Tibial nerve (tissue), 4 donors: Measurements from ENCODE around the gene KCNK3. TPM values are rescaled to one million over a fixed set of nuclear protein-coding genes. Genes with fewer than 3 reads are reported as not detected.

ENCODE experiments used
- DNase-seq, 2 donors: peaks; one replicate each; pipeline ENCODE4 v3.0.0-alpha.2; 2019; ENCODE audit warnings: low spot score in 2 of 2
- H3K27ac ChIP-seq, 4 donors: fragments of 200-600 bp; sonication (generic) in 3 of 4; one replicate each; pipeline ENCODE4 v1.5.1; 2017 to 2019; ENCODE audit warnings: mild to moderate bottlenecking in 1 of 4
- H3K27me3 ChIP-seq, 2 donors: fragments of 200-600 bp; sonication (generic) in 1 of 2; one replicate each; pipeline versions ENCODE4 v1.5.1 to v1.6.0; 2017 to 2019
- H3K36me3 ChIP-seq, 3 donors: fragments of 200-600 bp; sonication (generic); one replicate each; pipeline ENCODE4 v1.5.1; 2018 to 2019
- H3K4me1 ChIP-seq, 4 donors: fragments of 200-600 bp; sonication (generic) in 3 of 4; one replicate each; pipeline ENCODE4 v1.5.1; 2017 to 2019
- H3K4me3 ChIP-seq, 4 donors: fragments of 200-600 bp; sonication (generic) in 3 of 4; one replicate each; pipeline ENCODE4 v1.5.1; 2017 to 2019; ENCODE audit warnings: mild to moderate bottlenecking in 1 of 4, moderate library complexity in 1 of 4
- H3K9me3 ChIP-seq, 4 donors: fragments of 200-600 bp; sonication (generic) in 3 of 4; one replicate each; pipeline ENCODE4 v1.5.1; 2017 to 2019
- EP300 ChIP-seq, 2 donors: sonication (generic); formaldehyde crosslinking; IDR thresholded peaks; one replicate each; pipeline ENCODE4 v1.6.1; 2017; ENCODE audit warnings: antibody characterized with exemption in 2 of 2, mild to moderate bottlenecking in 1 of 2
- POLR2A ChIP-seq, 2 donors: fragments of 450-650 bp; IDR thresholded peaks; one replicate each; pipeline ENCODE4 v1.6.1; 2017; ENCODE audit warnings: antibody characterized with exemption in 2 of 2, mild to moderate bottlenecking in 2 of 2, moderate library complexity in 2 of 2
- WGBS, 2 donors: methylation state at CpG; one replicate each; pipeline ENCODE4 v1.1.5; 2018; 5-methylcytosine and 5-hydroxymethylcytosine counted together
- total RNA-seq, 4 donors: library from RNA; depleted of rRNA; stranded (reverse); fragments of >200 nt; gene quantifications; one replicate each; pipeline ENCODE4 v1.1.0, GENCODE V29; 2016
- TF ChIP-seq, protein P1 (sequence below), 5 experiments: fragments of 200-600 bp in 3 of 5; fragments of 450-650 bp in 2 of 5; sonication (generic) in 3 of 5; IDR thresholded peaks; one replicate each; pipeline ENCODE4 v1.5.1; 2016 to 2019; ENCODE audit warnings: antibody characterized with exemption in 5 of 5, mild to moderate bottlenecking in 3 of 5, moderate library complexity in 2 of 5

KCNK3 gene
- total RNA-seq, 4 donors from 2014 or later = 0.84 to 6.9 (median 1.7) TPM

DNA sequence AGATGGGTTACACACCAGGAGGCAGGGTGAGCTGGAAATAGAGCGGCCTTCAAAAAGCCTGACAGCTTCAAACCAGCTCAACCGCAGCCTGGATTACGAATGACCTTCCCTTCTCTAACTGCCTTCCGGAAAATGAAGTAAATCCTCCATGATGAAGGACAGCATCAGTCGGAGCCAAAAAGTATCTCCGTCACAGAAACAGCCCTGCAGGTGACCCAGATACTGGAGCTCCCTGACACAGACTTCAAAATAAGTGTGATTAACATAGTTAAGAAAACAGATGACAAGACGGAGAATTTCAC lies 41.1 kb upstream of the KCNK3 start:
- Histone ChIP-seq H3K9me3 (no peaks in the 10 kb centered on the region), H3K4me3 (no peak overlapping the region), H3K36me3 (no peaks in the 10 kb centered on the region), H3K4me1 (peaks cover 0 to 23% (median 1%) of the 10 kb centered on the region in 4 donors), H3K27ac (peak overlapping the region in 2 of 4 donors; percentile 16 to 34), H3K27me3 (no peaks in the 10 kb centered on the region)
- WGBS, 2 donors = 85 to 87% methylated on average over 7 of the region's 7 CpGs
- no peak for DNase-seq
- TF ChIP-seq, protein P1, sequence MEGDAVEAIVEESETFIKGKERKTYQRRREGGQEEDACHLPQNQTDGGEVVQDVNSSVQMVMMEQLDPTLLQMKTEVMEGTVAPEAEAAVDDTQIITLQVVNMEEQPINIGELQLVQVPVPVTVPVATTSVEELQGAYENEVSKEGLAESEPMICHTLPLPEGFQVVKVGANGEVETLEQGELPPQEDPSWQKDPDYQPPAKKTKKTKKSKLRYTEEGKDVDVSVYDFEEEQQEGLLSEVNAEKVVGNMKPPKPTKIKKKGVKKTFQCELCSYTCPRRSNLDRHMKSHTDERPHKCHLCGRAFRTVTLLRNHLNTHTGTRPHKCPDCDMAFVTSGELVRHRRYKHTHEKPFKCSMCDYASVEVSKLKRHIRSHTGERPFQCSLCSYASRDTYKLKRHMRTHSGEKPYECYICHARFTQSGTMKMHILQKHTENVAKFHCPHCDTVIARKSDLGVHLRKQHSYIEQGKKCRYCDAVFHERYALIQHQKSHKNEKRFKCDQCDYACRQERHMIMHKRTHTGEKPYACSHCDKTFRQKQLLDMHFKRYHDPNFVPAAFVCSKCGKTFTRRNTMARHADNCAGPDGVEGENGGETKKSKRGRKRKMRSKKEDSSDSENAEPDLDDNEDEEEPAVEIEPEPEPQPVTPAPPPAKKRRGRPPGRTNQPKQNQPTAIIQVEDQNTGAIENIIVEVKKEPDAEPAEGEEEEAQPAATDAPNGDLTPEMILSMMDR (IDR thresholded peaks at IDR 0.05) = no peak
- no peak for TF ChIP-seq EP300 (IDR thresholded peaks at IDR 0.05)
- TF ChIP-seq POLR2A (IDR thresholded peaks at IDR 0.05) = no peak

DNA sequence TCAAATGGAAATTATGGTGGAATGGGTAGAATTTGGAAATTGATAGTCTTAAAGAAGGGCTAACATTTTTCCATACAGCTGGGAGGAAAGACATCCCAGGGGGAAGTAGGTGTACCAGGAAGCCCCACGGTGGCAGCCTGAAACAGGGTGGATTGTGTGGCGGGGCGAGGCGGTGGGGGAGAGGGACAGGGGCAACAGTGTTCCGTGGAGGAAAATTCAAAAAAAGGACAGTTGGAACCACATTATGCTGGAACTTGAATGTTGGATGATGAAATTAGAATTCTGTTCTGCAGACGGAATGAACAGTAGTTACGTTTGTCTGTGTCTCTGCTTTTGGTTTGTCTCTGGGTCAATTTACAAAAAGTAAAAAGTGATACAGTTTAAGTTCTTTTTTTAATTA lies 40.7 kb upstream of the KCNK3 start:
- TF ChIP-seq POLR2A (IDR thresholded peaks at IDR 0.05) (no peak), EP300 (IDR thresholded peaks at IDR 0.05) (no peak)
- TF ChIP-seq, protein P1 (IDR thresholded peaks at IDR 0.05) = no peak
- peaks cover 0 to 23% (median 1%) of the 10 kb centered on the region in 4 donors for H3K4me1 ChIP-seq
- no peaks in the 10 kb centered on the region for H3K36me3 ChIP-seq
- peak overlapping the region in 3 of 4 donors; percentile 16 to 64 (median 55) for H3K27ac ChIP-seq
- peak overlapping the region in 1 of 4 donors; percentile 13 for H3K4me3 ChIP-seq
- no peaks in the 10 kb centered on the region for H3K9me3 ChIP-seq
- H3K27me3 ChIP-seq = no peaks in the 10 kb centered on the region
- DNase-seq = no peak
- 66 to 76% methylated on average over 7 of the region's 7 CpGs for WGBS, 2 donors

DNA sequence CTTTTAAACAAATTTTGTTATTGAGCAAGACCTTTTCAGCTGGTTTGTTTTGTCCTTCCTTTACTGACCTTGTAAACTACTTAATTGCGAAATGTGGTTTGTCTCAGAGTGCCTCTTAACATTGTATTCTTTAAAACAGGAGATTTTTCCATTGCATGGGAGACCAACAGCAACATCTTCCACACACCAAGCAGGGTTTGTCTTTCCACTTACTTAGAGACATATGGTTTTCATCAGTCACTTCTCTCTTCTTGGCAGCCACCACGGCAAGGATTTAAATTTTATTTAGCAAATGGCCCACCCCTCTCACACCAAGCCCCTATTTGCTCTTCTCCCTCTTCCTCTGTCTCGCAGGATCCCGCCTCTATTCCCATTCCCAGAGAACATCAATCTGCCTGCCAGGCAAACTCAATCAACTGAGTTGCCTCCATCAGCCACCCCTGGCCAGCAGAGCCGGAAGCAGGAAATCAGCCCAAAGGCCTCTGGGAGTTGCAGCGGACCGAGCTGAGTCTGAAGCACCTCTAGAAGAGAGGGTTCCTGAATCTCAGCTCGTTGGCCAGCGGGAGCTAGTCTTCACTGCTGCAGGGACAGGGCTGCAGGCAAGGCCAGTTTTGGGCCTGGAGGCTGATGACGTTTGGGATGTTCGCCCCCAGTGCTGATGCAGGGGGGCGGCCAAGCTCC lies 40.0 kb upstream of the KCNK3 start:
- TF ChIP-seq POLR2A (IDR thresholded peaks at IDR 0.05) (no peak), EP300 (IDR thresholded peaks at IDR 0.05) (peak; percentile 13 to 41)
- TF ChIP-seq, protein P1 (IDR thresholded peaks at IDR 0.05) = no peak
- Histone ChIP-seq H3K27ac (peak overlapping the region in 2 of 4 donors; percentile 64 to 71), H3K27me3 (no peaks in the 10 kb centered on the region), H3K9me3 (no peaks in the 10 kb centered on the region), H3K4me3 (peak overlapping the region in 1 of 4 donors; percentile 13), H3K4me1 (peaks cover 0 to 23% (median 1%) of the 10 kb centered on the region in 4 donors), H3K36me3 (no peaks in the 10 kb centered on the region)
- WGBS, 2 donors = 50 to 62% methylated on average over 12 of the region's 12 CpGs
- DNase-seq = peak in 1 of 2 donors; percentile 16

DNA sequence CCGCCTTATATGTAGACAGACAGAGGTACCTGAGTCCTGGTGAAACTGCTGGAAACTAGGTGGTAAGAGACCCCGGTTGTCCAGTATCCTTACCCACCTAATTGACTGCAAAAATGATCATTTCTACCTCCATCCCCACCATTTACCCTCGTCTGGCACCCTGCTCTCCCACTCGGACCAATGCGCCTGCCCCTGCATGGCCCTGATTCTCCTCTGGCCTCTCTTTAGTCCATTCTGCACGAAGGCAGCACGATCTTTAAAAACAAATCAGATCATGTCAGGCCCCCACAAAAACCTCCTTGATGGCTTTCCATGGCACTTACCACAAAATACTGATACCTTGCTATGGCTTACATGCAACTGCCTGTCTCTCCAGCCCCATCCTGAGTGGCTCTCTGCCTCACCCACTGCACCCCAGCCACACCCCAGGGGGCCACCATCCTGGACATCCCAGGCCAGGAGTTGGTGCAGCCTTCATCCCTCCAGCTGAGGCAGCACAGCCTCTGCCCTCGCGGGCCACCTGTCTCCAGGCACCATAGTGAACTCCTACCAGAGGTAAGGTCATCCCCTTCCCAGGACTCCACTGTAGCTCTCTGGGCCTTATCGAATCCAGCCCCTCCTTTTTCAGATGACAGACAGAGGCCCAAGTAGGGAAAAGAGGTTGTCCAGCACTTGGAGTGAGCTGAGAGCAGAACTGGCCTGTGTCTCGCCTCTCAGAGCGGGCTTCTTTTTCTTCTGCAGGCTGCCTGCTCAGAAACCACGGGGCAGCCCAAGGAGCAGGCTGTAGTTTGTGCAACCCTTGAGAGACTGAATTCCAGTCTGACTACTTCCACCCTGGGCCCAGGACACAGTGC lies 39.1 kb upstream of the KCNK3 start:
- 83 to 85% methylated on average over 11 to 13 of the region's 13 CpGs for WGBS, 2 donors

More for the DNA sequence above, 39.1 kb upstream of the KCNK3 start:
- H3K27ac ChIP-seq = peak overlapping the region in 2 of 4 donors; percentile 40 to 71
- H3K4me1 ChIP-seq = peaks cover 0 to 23% (median 1%) of the 10 kb centered on the region in 4 donors
- no peak for DNase-seq
- TF ChIP-seq EP300 (IDR thresholded peaks at IDR 0.05) (no peak), POLR2A (IDR thresholded peaks at IDR 0.05) (no peak)
- TF ChIP-seq, protein P1 (IDR thresholded peaks at IDR 0.05) = no peak
- H3K9me3 ChIP-seq = peaks cover 0 to 4% (median 0%) of the 10 kb centered on the region in 4 donors
- peak overlapping the region in 1 of 4 donors; percentile 13 for H3K4me3 ChIP-seq
- no peaks in the 10 kb centered on the region for H3K36me3 ChIP-seq
- no peaks in the 10 kb centered on the region for H3K27me3 ChIP-seq
